Caco-2 (cell line): ENCODE data around the gene SKOR1. TPM values are rescaled to one million over a fixed set of nuclear protein-coding genes. Genes with fewer than 3 reads are reported as not detected.

ENCODE experiments used
- BruUV-seq: library from RNA; stranded (reverse); fragments of 400-500 nt; replicated peaks from 2 replicates; lab custom pipeline; 2021; lab: Mats Ljungman, UMichigan
- CTCF ChIA-PET: fragments of 300-600 bp; sonication (Branson Sonifier 250); formaldehyde crosslinking; loops from one replicate; lab custom pipeline; 2022; ENCODE audit warnings: antibody characterized with exemption; lab: Charles Lee
- POLR2A ChIA-PET: fragments of 300-600 bp; sonication (Branson Sonifier 250); formaldehyde crosslinking; loops from one replicate; lab custom pipeline; 2022; ENCODE audit warnings: antibody characterized with exemption; lab: Charles Lee
- DNase-seq, 2 experiments: peaks; one replicate each; pipeline versions ENCODE4 v3.0.0 to v3.0.0-alpha.2; 2020 to 2022
- H3K27me3 ChIP-seq: replicated peaks from 2 replicates; pipeline ENCODE4 v1.6.0; 2011; ENCODE audit warnings: low read length; ENCODE audit not compliant: control insufficient read depth, insufficient read depth
- H3K36me3 ChIP-seq: 2 replicates; pipeline ENCODE4 v1.5.1; 2011; ENCODE audit warnings: low read length; ENCODE audit not compliant: control insufficient read depth, insufficient read depth
- H3K4me1 ChIP-seq: fragments of 250-450 bp; sonication (Bioruptor Pico); 2 replicates; pipeline ENCODE4 v1.5.1; 2020; ENCODE audit warnings: mild to moderate bottlenecking
- H3K4me3 ChIP-seq: 2 replicates; pipeline ENCODE4 v1.5.1; 2011; ENCODE audit warnings: low read depth, mild to moderate bottlenecking, control low read depth, low read length
- H3K9me3 ChIP-seq: fragments of 250-450 bp; sonication (Bioruptor Pico); 2 replicates; pipeline ENCODE4 v1.5.1; 2020; ENCODE audit warnings: mild to moderate bottlenecking, moderate library complexity
- H3K27ac Mint-ChIP-seq: one replicate; pipeline ENCODE4 v1.8.0; 2022; ENCODE audit warnings: mixed read lengths; ENCODE audit not compliant: unreplicated experiment
- H3K27me3 Mint-ChIP-seq: one replicate; pipeline ENCODE4 v1.8.0; 2022; ENCODE audit warnings: mixed read lengths; ENCODE audit not compliant: insufficient read depth, unreplicated experiment
- H3K36me3 Mint-ChIP-seq: one replicate; pipeline ENCODE4 v1.8.0; 2022; ENCODE audit warnings: mild to moderate bottlenecking, mixed read lengths; ENCODE audit not compliant: insufficient read depth, unreplicated experiment
- H3K4me1 Mint-ChIP-seq: one replicate; pipeline ENCODE4 v1.8.0; 2022; ENCODE audit warnings: low read depth, mixed read lengths; ENCODE audit not compliant: unreplicated experiment
- H3K4me3 Mint-ChIP-seq: one replicate; pipeline ENCODE4 v1.8.0; 2022; ENCODE audit warnings: mild to moderate bottlenecking, moderate library complexity, mixed read lengths; ENCODE audit not compliant: unreplicated experiment
- H3K9me3 Mint-ChIP-seq: one replicate; pipeline ENCODE4 v1.8.0; 2022; ENCODE audit warnings: mixed read lengths; ENCODE audit not compliant: unreplicated experiment
- intact Hi-C: fragments of 100-400 bp; cut with micrococcal nuclease; formaldehyde crosslinking; loops from one replicate; pipeline ENCODE4 v1.10.0; 2022; ENCODE audit not compliant: unreplicated experiment
- total RNA-seq: library from RNA; stranded (reverse); gene quantifications from 2 replicates; pipeline ENCODE4 v1.2.3, GENCODE V29; 2022
- TF ChIP-seq, protein P1 (sequence below), 2 experiments: fragments of 200-600 bp in 1 of 2; IDR thresholded peaks; 1 replicate in 1 of 2; 2 replicates in 1 of 2; pipeline versions ENCODE4 v1.5.1 to v1.8.0; 2011 to 2022; ENCODE audit warnings: antibody characterized with exemption in 1 of 2, control low read depth in 1 of 2, inconsistent platforms in 1 of 2, low read depth in 1 of 2, low read length in 1 of 2, mild to moderate bottlenecking in 1 of 2, moderate library complexity in 1 of 2; ENCODE audit not compliant: insufficient read depth in 1 of 2, severe bottlenecking in 1 of 2, unreplicated experiment in 1 of 2

Gene SKOR1
- total RNA-seq, 1 experiment from 2014 or later, result not detected

DNA sequence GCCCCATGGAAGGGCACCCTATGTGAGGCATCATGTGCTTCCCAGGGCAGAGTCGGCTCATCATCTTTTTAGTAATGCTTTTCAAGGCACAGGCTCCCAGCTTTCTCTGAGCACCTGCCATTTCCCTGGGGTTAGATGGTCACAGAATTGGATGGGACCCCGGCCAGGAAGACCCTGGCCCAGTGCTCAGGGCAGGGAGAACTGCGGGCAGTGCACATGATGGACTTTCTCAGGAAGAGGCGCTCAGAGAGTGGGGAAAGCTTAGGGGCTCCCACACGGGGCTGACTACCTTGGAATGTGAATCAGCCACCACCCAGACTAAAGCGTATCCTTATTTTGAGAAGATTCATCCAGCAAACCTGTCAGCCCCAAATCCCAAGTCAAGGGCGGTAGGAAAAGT lies 16.5 kb upstream of the SKOR1 start:
- Mint-ChIP-seq H3K27ac (no peak overlapping the region), H3K27me3 (no peaks in the 10 kb centered on the region), H3K36me3 (no peaks in the 10 kb centered on the region), H3K9me3 (no peaks in the 10 kb centered on the region), H3K4me1 (no peaks in the 10 kb centered on the region), H3K4me3 (no peak overlapping the region)
- DNase-seq, result no peak
- CTCF ChIA-PET, result no interaction called here
- TF ChIP-seq, protein P1, sequence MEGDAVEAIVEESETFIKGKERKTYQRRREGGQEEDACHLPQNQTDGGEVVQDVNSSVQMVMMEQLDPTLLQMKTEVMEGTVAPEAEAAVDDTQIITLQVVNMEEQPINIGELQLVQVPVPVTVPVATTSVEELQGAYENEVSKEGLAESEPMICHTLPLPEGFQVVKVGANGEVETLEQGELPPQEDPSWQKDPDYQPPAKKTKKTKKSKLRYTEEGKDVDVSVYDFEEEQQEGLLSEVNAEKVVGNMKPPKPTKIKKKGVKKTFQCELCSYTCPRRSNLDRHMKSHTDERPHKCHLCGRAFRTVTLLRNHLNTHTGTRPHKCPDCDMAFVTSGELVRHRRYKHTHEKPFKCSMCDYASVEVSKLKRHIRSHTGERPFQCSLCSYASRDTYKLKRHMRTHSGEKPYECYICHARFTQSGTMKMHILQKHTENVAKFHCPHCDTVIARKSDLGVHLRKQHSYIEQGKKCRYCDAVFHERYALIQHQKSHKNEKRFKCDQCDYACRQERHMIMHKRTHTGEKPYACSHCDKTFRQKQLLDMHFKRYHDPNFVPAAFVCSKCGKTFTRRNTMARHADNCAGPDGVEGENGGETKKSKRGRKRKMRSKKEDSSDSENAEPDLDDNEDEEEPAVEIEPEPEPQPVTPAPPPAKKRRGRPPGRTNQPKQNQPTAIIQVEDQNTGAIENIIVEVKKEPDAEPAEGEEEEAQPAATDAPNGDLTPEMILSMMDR (IDR thresholded peaks at IDR 0.05; ENCODE audit: insufficient read depth in 1 of 2, low read depth in 1 of 2, low read length in 1 of 2, severe bottlenecking in 1 of 2, unreplicated experiment in 1 of 2), result no peak
- BruUV-seq, result no TSS peak
- no peaks in the 10 kb centered on the region for H3K9me3 ChIP-seq
- no peaks in the 10 kb centered on the region for H3K4me1 ChIP-seq
- H3K27me3 ChIP-seq, result no peaks in the 10 kb centered on the region
- POLR2A ChIA-PET, result no interaction called here
- H3K4me3 ChIP-seq, result no peak overlapping the region
- no peaks in the 10 kb centered on the region for H3K36me3 ChIP-seq
- intact Hi-C loops, result no loop called here

DNA sequence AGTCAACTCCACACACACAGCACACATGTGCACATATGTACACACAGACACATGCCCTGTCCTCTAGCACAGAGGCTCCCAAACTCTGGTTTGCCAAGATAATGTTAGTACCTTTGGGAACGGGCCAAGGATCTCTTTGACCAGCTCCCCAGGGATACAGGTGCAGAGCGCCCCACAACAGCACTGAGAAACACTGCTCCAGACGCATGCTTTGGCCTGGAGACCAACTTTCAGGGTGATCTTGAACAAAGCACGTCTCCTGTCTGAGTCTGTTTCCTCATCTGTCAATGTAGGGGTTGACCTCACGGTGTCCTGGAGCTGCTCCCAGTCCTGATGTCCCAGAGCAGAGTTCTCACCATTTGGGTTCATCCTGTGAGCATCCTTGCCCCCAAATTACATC lies 15.9 kb upstream of the SKOR1 start:
- Mint-ChIP-seq H3K27ac (no peak overlapping the region), H3K27me3 (no peaks in the 10 kb centered on the region), H3K4me1 (no peaks in the 10 kb centered on the region), H3K4me3 (no peak overlapping the region), H3K9me3 (no peaks in the 10 kb centered on the region), H3K36me3 (no peaks in the 10 kb centered on the region)
- Histone ChIP-seq H3K27me3 (no peaks in the 10 kb centered on the region), H3K36me3 (no peaks in the 10 kb centered on the region), H3K4me1 (no peaks in the 10 kb centered on the region), H3K9me3 (no peaks in the 10 kb centered on the region), H3K4me3 (no peak overlapping the region)
- TF ChIP-seq, protein P1 (IDR thresholded peaks at IDR 0.05; ENCODE audit: insufficient read depth in 1 of 2, low read depth in 1 of 2, low read length in 1 of 2, severe bottlenecking in 1 of 2, unreplicated experiment in 1 of 2), result no peak
- BruUV-seq, result no TSS peak
- ChIA-PET POLR2A (no interaction called here), CTCF (no interaction called here)
- DNase-seq, result no peak
- intact Hi-C loops, result no loop called here

DNA sequence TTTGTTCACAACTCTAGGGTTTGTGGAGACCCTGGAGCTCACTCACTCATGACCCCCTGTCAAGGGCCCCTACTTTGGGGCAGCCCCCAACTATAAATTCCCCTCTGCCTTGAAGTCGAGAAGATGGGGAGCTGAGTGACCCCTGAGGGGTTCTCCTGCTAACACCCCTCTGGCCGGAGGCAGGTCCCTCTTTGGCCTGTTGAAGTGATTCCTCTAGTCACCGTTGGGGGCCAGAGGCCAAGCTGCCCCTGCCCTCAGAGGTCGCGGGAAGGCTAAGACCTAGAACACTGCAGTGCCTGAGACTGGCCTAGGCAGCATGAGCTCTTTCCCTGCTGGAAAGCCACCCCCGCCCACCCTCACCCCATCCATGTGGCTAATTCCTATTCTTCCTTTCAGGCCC lies 15.4 kb upstream of the SKOR1 start:
- intact Hi-C loops, result no loop called here
- CTCF ChIA-PET, result no interaction called here
- POLR2A ChIA-PET, result no interaction called here

More for the DNA sequence above, 15.4 kb upstream of the SKOR1 start:
- no peaks in the 10 kb centered on the region for H3K36me3 Mint-ChIP-seq
- H3K4me1 Mint-ChIP-seq, result no peaks in the 10 kb centered on the region
- no peaks in the 10 kb centered on the region for H3K9me3 ChIP-seq
- H3K36me3 ChIP-seq, result no peaks in the 10 kb centered on the region
- H3K4me3 Mint-ChIP-seq, result no peak overlapping the region
- H3K4me3 ChIP-seq, result no peak overlapping the region
- peak in 1 of 2 experiments; percentile 17 for DNase-seq
- no peaks in the 10 kb centered on the region for H3K4me1 ChIP-seq
- TF ChIP-seq, protein P1 (IDR thresholded peaks at IDR 0.05; ENCODE audit: insufficient read depth in 1 of 2, low read depth in 1 of 2, low read length in 1 of 2, severe bottlenecking in 1 of 2, unreplicated experiment in 1 of 2), result no peak
- no TSS peak for BruUV-seq
- no peaks in the 10 kb centered on the region for H3K27me3 Mint-ChIP-seq
- no peaks in the 10 kb centered on the region for H3K27me3 ChIP-seq
- H3K27ac Mint-ChIP-seq, result no peak overlapping the region
- no peaks in the 10 kb centered on the region for H3K9me3 Mint-ChIP-seq
